ENCODE results near the gene CRTAP.

- TF ChIP-seq POLR2AphosphoS5 (IDR thresholded peaks at IDR 0.05; ENCODE audit: low read depth, low read length) = no peak
- no peak for TF ChIP-seq TAF1 (IDR thresholded peaks at IDR 0.05; ENCODE audit: borderline replicate concordance, insufficient read depth, low read length)
- TF ChIP-seq REST (IDR thresholded peaks at IDR 0.05; ENCODE audit: insufficient read depth in 1 of 2, low read depth in 2 of 2, low read length in 2 of 2) = no peak
- no peak for TF ChIP-seq SIN3A (IDR thresholded peaks at IDR 0.05; ENCODE audit: borderline replicate concordance, insufficient read depth, low read length)
- no peak for TF ChIP-seq FOXP2 (optimal IDR thresholded peaks at IDR 0.05; ENCODE audit: borderline replicate concordance, extremely low read depth, extremely low read length, insufficient read depth)
These were observed 73.5 kb downstream of the CRTAP start for GRCh38 chr3:33187368-33187634.
